Loucy (cell line): ENCODE data around the gene DAPK1.

ENCODE experiments used
- H2AFZ ChIP-seq: fragments of 200-600 bp; sonication (generic); 2 replicates; pipeline ENCODE4 v1.6.0; 2016; ENCODE audit warnings: antibody characterized with exemption, mild to moderate bottlenecking, low read length, moderate library complexity
- H3F3A ChIP-seq: fragments of 200-600 bp; 2 replicates; pipeline ENCODE4 v1.6.0; 2016; ENCODE audit warnings: antibody characterized with exemption, low read depth, mild to moderate bottlenecking
- H3K27me3 ChIP-seq: fragments of 200-600 bp; sonication (generic); 2 replicates; pipeline ENCODE4 v1.6.1; 2014; ENCODE audit warnings: low read length, mild to moderate bottlenecking; ENCODE audit not compliant: insufficient read depth, poor library complexity, severe bottlenecking
- H3K36me3 ChIP-seq: fragments of 200-600 bp; sonication (generic); 2 replicates; pipeline ENCODE4 v1.6.1; 2016; ENCODE audit warnings: low read length; ENCODE audit not compliant: insufficient read depth
- H3K4me1 ChIP-seq: fragments of 200-600 bp; sonication (generic); 2 replicates; pipeline ENCODE4 v1.5.1; 2014; ENCODE audit warnings: low read length, mild to moderate bottlenecking; ENCODE audit not compliant: insufficient read depth, poor library complexity, severe bottlenecking
- H3K4me2 ChIP-seq: fragments of 200-600 bp; sonication (generic); 2 replicates; pipeline ENCODE4 v1.6.0; 2014; ENCODE audit warnings: antibody characterized with exemption, low read length, low read depth, mild to moderate bottlenecking; ENCODE audit not compliant: poor library complexity, severe bottlenecking
- H3K4me3 ChIP-seq: fragments of 200-600 bp; sonication (generic); 2 replicates; pipeline ENCODE4 v1.5.1; 2014; ENCODE audit warnings: low read length, mild to moderate bottlenecking, mixed read lengths; ENCODE audit not compliant: poor library complexity, severe bottlenecking
- H3K79me2 ChIP-seq: fragments of 200-600 bp; sonication (generic); 2 replicates; pipeline ENCODE4 v1.6.1; 2014; ENCODE audit warnings: low read length; ENCODE audit not compliant: insufficient read depth
- H3K9ac ChIP-seq: fragments of 200-600 bp; sonication (generic); 2 replicates; pipeline ENCODE4 v1.6.0; 2014; ENCODE audit warnings: mild to moderate bottlenecking, low read depth, low read length, moderate library complexity; ENCODE audit not compliant: poor library complexity, severe bottlenecking
- H3K9me2 ChIP-seq: fragments of 200-600 bp; sonication (generic); replicated peaks from 2 replicates; pipeline ENCODE4 v1.6.1; 2016; ENCODE audit warnings: low read depth, low read length, mixed read lengths
- H3K9me3 ChIP-seq: fragments of 200-600 bp; sonication (generic); 2 replicates; pipeline ENCODE4 v1.6.1; 2014; ENCODE audit warnings: mild to moderate bottlenecking, antibody characterized with exemption, low read length, low read depth; ENCODE audit not compliant: insufficient read depth
- H4K20me1 ChIP-seq: fragments of 200-600 bp; sonication (generic); 2 replicates; pipeline ENCODE4 v1.6.0; 2014; ENCODE audit warnings: antibody characterized with exemption, low read length, mild to moderate bottlenecking; ENCODE audit not compliant: insufficient read depth, poor library complexity, severe bottlenecking
- EZH2phosphoT487 ChIP-seq: fragments of 200-600 bp; IDR thresholded peaks from 2 replicates; pipeline ENCODE4 v1.6.1; 2018; ENCODE audit warnings: antibody characterized with exemption, mild to moderate bottlenecking, moderate library complexity, borderline replicate concordance
- TF ChIP-seq, protein P1 (sequence below): fragments of 200-600 bp; sonication (generic); conservative IDR thresholded peaks from 2 replicates; pipeline ENCODE4 v1.5.1; 2014; ENCODE audit warnings: mild to moderate bottlenecking, antibody characterized with exemption, low read length

The DAPK1 gene

DNA sequence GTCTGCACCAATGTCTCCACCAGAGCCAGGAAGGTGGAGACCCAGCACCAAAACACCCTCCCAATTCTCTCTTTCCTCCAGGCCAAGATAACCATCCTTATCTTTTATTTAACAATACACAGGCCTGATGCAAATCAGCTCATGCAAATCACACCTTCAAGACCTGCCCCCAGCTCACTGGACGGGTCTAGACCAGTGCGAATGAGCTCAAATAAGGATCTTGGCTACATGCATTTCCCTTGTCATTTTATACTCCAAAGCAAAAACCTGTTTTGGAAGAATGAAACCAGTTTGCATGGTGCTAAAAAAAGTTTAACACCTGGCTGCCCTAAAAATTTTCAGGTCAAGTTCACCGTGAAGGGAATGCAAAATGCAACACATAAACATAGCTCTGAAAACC lies 31.9 kb upstream of the DAPK1 start:
- no peaks in the 10 kb centered on the region for H4K20me1 ChIP-seq
- no peaks in the 10 kb centered on the region for H3K4me1 ChIP-seq
- H3K9me2 ChIP-seq, result no peaks in the 10 kb centered on the region
- H2AFZ ChIP-seq, result no peak overlapping the region
- TF ChIP-seq, protein P1, sequence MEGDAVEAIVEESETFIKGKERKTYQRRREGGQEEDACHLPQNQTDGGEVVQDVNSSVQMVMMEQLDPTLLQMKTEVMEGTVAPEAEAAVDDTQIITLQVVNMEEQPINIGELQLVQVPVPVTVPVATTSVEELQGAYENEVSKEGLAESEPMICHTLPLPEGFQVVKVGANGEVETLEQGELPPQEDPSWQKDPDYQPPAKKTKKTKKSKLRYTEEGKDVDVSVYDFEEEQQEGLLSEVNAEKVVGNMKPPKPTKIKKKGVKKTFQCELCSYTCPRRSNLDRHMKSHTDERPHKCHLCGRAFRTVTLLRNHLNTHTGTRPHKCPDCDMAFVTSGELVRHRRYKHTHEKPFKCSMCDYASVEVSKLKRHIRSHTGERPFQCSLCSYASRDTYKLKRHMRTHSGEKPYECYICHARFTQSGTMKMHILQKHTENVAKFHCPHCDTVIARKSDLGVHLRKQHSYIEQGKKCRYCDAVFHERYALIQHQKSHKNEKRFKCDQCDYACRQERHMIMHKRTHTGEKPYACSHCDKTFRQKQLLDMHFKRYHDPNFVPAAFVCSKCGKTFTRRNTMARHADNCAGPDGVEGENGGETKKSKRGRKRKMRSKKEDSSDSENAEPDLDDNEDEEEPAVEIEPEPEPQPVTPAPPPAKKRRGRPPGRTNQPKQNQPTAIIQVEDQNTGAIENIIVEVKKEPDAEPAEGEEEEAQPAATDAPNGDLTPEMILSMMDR, result no peak
- TF ChIP-seq EZH2phosphoT487, result no peak
- no peaks in the 10 kb centered on the region for H3K9me3 ChIP-seq
- no peak overlapping the region for H3K4me3 ChIP-seq
- H3K79me2 ChIP-seq, result no peaks in the 10 kb centered on the region
- no peak overlapping the region for H3K9ac ChIP-seq
- no peak overlapping the region for H3K4me2 ChIP-seq
- H3F3A ChIP-seq, result no peaks in the 10 kb centered on the region
- H3K36me3 ChIP-seq, result no peaks in the 10 kb centered on the region
- H3K27me3 ChIP-seq, result no peaks in the 10 kb centered on the region

DNA sequence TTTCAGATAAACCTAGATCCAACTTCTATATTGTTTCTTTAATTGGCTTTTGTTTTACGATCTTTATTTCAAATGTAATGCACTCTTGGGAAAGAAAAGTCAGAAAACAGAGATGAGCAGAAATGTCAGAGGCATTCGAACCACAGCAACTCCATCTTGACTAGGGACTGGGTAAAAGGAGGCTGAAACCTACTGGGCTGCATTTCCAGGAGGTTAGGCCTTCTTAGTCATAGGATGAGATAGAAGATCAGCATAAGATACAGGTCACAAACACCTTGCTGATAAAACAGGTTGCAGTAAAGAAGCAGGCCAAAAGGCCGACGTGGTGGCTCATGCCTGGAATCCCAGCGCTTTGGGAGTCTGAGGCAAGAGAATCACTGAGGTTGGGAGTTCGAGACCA lies 30.5 kb upstream of the DAPK1 start:
- H3K9me2 ChIP-seq, result no peaks in the 10 kb centered on the region
- no peak overlapping the region for H3K4me2 ChIP-seq
- H3K36me3 ChIP-seq, result no peaks in the 10 kb centered on the region
- no peaks in the 10 kb centered on the region for H4K20me1 ChIP-seq
- no peak overlapping the region for H2AFZ ChIP-seq
- H3K79me2 ChIP-seq, result no peaks in the 10 kb centered on the region
- no peaks in the 10 kb centered on the region for H3F3A ChIP-seq
- H3K4me3 ChIP-seq, result no peak overlapping the region
- H3K9me3 ChIP-seq, result no peaks in the 10 kb centered on the region
- no peak overlapping the region for H3K9ac ChIP-seq
- no peaks in the 10 kb centered on the region for H3K27me3 ChIP-seq
- H3K4me1 ChIP-seq, result no peaks in the 10 kb centered on the region
- TF ChIP-seq EZH2phosphoT487, result no peak

DNA sequence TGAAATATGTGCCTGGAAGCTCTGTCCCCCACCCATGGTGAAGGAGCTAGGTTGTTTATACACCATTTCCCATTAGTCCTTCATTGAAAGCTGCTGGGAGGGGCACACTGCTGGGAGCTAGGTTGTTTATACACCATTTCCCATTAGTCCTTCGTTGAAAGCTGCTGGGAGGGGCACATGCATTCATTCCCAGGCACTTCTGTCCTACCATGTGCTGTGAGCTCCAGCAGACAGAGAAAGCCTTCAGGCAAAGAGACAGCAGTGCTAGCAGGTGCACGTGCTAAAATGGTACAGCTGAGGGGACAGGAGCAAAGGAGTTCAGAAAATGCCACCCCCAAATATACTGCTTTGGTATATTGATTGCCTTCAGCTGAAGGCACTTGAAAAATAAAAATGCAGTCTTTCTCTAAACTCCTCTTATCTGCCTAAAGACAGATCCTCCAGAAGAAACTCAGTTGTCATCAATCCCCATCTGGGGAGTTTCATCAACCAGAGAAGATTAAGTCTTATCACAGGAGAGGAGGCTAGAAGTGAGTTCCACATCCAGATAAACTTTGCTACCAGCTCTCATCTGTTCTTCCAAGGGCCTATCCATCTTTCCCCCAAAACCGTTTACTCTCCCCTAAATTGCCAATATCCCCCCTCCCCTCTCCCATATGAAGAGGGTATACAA lies 27.7 kb upstream of the DAPK1 start:
- Histone ChIP-seq H3K9me3 (no peaks in the 10 kb centered on the region), H3K36me3 (no peaks in the 10 kb centered on the region), H3K9me2 (no peaks in the 10 kb centered on the region), H3K4me1 (no peaks in the 10 kb centered on the region), H3K27me3 (no peaks in the 10 kb centered on the region), H3F3A (no peaks in the 10 kb centered on the region), H4K20me1 (no peaks in the 10 kb centered on the region), H3K9ac (no peak overlapping the region), H3K4me3 (no peak overlapping the region), H3K4me2 (no peak overlapping the region), H2AFZ (no peak overlapping the region), H3K79me2 (no peaks in the 10 kb centered on the region)
- TF ChIP-seq EZH2phosphoT487, result no peak
- TF ChIP-seq, protein P1, result no peak

DNA sequence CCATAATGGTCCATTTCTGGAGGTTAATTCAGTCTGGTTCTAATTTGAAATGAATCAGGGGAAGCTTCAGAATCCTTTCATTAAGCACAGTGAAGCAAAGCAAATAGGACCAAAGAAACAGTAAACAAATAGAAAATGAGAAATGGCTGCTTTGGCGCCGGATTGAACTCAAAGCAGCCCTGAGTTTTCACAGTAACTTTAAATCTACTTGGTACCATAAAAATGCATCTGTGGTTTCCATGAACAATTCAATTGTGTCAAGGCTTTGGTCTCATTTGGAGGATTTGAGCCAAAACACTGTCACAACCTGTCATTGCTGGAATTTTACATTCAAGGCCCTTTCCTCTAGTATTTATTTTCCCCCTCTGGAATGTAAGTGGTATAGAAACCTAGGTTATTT lies 25.9 kb upstream of the DAPK1 start:
- TF ChIP-seq, protein P1, result no peak
- no peak overlapping the region for H3K4me2 ChIP-seq

More for the DNA sequence above, 25.9 kb upstream of the DAPK1 start:
- no peak overlapping the region for H2AFZ ChIP-seq
- H3K4me3 ChIP-seq, result no peak overlapping the region
- no peak overlapping the region for H3K9ac ChIP-seq
- no peaks in the 10 kb centered on the region for H3K27me3 ChIP-seq
- no peaks in the 10 kb centered on the region for H3K79me2 ChIP-seq
- H3K4me1 ChIP-seq, result no peaks in the 10 kb centered on the region
- no peaks in the 10 kb centered on the region for H3K9me2 ChIP-seq
- no peaks in the 10 kb centered on the region for H3K36me3 ChIP-seq
- H3F3A ChIP-seq, result no peaks in the 10 kb centered on the region
- no peaks in the 10 kb centered on the region for H3K9me3 ChIP-seq
- H4K20me1 ChIP-seq, result no peaks in the 10 kb centered on the region
